ENCODE measurements around the gene NAV2.
"Not testable (repeated sequence)": the region's sequence is repeated elsewhere in the genome, so short reads cannot be mapped to it uniquely, and the experiment has no call there.

The NAV2 gene

GRCh38 chr11:20110908-20111669 is 398.5 kb downstream of the NAV2 start:
- peak; percentile 45 for DNase-seq

DNA sequence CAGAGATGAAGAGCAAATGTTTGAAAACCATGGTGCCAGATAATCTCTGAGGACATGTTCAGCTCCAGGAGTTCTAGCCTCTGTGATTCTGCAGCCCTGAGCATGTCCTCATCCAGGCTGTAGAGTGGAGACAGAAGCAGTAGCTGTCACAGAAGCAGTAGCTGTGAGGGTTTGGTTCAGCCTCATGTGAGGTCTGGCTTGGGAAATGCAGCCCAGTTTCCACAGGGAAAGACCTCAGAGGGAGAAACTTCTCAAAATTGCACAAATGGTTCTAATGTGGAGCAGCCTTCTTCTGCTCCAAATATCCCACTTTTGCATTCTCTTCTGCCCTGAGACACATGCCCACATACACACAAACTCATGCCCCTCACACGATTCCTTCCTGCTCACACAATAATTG is 399.2 kb downstream of the NAV2 start:
- no peak for DNase-seq

DNA sequence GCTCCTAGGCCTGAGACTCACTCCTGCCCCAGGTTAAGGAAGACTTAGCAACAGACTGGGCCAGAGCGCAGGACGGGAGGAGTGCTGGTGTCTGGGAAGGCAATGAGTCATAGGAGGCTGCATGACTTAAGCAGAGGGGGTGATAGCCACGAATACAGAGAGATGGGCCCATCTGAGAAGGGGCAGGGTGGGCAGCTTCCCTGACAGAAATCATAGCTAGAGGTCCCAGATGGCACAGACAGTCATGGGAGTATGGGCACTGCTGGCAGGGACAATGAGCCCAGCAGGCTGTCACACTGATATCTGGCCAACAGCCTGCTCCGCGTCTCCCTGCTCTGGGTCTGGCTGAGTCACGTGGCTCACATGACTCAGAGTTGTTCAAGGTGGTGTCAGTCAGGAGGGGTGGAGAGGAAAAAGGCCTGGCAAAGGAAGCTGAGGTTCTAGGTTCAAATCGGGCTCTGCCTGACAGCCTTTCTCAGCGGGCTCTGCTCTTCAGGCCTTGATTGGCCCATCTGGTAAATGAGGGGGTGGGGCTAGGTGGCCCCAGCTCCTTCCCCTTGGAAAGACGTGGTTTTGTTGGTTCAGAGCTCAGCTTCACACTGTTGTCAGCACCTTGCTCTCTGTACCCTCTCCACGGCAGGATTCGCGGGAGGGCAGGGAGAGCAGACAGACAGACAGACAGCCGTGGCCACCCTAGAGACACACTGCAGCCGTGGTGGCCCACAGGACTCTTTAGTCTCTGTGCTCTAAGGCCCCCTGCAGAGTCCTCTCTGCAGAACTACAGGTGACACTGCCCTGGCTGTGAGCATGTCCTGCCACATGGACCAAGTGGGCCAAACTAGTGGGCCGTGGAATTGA is 399.9 kb downstream of the NAV2 start:
- peak; percentile 92 for DNase-seq

DNA sequence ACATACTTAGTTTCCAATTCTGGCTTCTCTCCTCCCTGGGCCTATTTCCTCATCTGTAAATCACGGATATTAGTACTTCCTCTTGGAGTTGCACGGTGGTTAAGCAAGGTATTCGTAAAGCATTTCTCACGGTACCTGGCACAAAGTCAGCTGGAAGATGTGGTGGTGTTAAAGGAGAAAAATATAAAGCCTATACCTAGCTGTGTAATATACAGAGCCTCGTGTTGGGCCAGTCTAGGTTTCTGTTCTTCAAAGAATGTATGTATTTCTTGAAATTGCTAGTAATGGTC is 400.5 kb downstream of the NAV2 start:
- DNase-seq = no peak

- DNase-seq = no peak
These were observed 402.0 kb downstream of the NAV2 start for GRCh38 chr11:20114588-20114987.

DNA sequence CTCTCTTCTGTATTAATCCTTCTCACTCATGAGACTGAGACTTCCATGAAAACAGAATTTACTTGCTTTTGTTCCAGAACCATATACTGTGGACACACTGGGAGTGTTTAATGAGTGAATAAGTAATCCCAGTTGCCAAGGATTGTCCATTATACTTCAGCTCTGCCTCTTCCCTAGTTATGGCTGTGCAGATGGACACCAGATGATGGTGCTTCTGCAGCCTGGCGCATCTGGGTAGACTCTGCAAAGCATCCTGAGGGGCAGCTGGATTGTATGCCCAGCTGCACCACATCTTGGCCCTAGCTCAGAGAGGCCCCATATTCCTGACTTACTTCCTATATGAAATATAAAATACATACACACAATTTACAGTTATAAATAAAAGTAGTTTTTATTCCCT is 404.2 kb downstream of the NAV2 start:
- no peak for DNase-seq

DNA sequence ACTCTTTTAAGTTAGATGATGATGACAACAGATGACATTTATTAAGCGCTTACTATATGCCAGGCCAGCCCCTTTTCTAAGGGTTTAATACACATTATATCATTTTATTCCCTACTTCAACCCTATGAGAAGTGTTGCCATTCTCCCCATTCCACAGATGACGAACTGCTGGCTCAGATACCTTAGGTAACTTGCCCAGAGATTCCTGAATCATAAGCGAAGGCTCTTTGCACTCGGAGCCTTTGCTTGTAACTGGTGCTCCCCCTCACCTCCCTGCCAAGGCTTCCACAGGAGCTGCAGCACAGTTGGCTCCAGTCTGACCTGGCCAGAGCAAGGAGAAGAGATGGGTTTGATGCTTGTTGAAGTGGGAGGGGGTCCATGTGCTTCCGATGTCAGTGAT is 404.7 kb downstream of the NAV2 start:
- no peak for DNase-seq

DNA sequence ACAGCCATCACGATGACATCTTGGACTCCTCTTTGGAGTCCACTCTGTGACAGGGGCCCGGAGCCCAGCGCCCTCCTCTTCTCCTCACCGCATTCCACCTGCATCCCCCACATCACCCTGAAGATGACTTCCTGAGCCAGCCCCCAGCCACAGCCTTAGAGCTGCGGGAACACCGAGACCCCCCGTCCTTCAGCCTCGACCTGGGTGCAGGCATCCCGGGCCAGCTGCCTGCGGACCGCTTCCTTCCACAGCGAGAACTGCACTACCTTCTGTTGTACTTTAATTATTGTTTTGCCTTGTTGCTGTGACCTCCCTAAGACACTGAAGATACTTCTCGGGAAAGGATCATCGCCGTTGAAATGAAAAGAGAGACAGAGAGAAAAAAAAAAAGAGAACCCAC is 405.6 kb downstream of the NAV2 start:
- DNase-seq = no peak

GRCh38 chr11:20119315-20119714 is 406.7 kb downstream of the NAV2 start:
- no peak for DNase-seq

GRCh38 chr11:20120134-20120925 is 407.7 kb downstream of the NAV2 start:
- DNase-seq = no peak

DNA sequence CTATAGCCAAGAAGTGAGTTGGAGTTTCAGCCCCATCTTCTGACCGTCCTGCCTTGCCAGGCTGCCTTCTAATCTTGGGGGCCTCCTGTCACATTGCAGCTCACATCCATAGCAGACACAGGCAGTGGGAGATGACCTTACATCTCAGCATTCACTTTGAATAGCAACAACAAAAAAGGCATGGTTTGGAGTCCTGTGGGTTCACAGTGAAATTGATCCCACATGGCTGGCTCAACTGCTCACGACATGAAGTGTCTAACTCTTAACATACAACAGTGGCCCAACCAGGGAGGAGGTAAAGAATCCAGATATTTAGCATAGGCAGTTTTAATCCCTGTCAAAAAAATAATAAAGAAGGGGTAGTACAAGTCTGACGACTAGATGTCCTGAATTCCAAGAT is 409.5 kb downstream of the NAV2 start:
- no peak for DNase-seq

DNA sequence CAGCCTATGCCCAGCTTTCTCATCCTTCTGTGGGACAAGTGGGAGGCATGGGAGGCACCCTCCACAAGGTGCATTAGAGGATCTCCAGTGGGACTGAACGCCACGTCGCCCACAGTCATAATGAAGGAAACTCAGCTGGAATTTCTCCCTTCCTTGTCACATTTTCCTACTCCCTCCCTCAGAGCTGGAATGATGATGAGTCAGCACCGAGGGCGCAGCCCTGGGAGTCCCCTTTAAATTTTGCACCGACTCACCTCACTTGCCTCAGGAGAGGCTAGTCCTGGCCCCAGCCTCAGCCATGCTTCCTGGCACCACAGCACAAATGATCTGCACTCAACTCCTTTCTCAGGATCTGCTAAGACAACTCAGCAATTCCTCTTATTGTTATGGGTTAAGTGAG is 413.3 kb downstream of the NAV2 start:
- DNase-seq = no peak

DNA sequence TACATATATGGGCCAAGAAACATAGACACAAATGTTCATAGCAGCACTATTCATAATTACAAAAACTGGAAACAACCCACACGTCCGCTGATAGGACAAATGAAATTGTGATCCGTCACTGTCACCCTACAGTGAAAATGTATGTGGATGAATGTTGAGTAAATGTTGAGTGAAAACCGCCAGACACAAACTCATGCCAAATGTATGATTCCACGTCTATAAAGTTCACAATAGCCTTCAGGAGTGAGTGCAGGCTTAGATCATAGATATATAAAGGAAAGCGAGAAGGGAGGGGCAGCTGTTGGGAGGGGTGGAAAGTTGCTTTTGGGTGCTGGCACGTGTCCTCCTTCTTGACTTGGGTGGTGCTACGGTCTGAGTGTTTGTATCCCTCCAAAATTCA is 414.1 kb downstream of the NAV2 start:
- no peak for DNase-seq

- peak; percentile 48 for DNase-seq
These were observed 415.3 kb downstream of the NAV2 start for GRCh38 chr11:20127671-20128527.

- DNase-seq = not testable (repeated sequence)
These were observed 415.8 kb downstream of the NAV2 start for GRCh38 chr11:20128528-20128825.

DNA sequence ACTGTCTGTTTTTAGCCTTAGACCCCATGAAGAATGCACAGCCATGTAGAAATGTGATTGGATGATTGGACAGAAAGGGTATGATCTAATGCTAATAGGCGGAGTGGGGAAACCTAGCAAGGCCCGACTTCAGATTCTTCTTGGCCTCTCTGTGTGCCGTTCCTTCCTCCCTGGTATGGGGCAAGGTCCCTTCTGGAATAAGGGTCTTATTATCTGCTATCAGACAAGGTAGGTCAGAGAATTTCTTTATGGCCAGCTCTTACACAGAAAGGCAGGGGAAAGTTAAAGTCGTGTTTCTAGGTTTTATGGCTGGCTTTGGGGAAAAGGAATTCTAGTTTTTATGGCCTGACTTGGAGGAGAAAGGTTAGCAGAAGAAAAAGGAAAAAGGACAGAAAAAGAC is 417.0 kb downstream of the NAV2 start:
- no peak for DNase-seq

- DNase-seq = no peak
These were observed 419.4 kb downstream of the NAV2 start for GRCh38 chr11:20131788-20132666.

- no peak for DNase-seq
These were observed 420.0 kb downstream of the NAV2 start for GRCh38 chr11:20132667-20133039.

DNA sequence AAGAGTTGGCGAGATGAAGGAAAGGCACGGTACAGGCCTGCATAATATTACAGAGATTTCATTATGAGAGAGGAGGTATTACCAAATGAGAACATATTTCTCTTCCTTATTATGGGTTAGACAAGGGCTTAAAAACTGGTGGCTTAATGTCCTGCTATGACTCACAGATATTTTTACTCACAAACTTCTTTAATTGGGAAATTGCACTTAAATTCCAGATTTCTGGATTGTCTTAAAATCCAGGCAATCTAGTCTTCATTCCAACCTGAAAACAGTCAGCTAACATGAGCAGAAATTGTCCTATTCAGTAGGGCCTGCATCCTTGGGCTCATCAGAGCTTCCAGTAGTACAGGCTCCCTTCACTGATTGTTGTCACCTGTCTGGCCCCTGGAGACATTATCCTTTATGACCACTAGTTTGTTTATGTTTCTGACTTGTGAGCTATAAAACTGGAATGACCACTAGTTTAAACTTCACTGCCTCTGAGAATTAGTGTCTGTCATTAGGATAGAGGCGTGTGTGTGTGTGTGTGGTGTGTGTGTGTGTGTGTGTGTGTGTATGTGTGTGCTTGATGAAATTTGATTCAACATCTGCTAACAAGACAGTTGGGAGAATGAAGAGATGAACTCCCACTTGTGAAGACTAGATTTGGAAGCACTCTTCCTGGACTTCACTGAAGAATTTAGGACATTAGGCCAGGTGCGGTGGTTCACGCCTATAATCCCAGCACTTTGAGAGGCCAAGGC is 422.5 kb downstream of the NAV2 start:
- no peak for DNase-seq

DNA sequence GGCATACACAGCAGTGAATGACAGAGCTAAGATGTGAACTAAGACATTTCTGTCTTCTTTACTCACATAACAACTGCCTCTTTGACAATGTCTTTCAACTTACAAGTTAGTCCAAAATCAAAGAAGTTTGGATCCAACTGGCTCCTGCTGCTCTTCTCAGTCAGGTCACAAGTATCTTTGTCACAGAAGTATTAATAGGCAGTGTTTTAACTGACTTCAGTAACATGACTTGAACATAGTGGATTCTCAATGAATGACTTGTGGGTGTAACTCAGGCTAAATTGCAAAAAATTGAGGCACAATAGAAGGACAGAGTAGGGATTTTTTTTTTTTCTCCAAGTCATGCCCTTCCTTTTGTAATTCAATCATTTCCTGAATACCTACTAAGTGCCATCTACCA is 425.0 kb downstream of the NAV2 start:
- DNase-seq = no peak

GRCh38 chr11:20138707-20139106 is 426.1 kb downstream of the NAV2 start:
- no peak for DNase-seq

Data from NCI-H1694 treated with DMSO at 0.1 percent for 48 hours (cell line).